Stimulated activated CD4-positive, alpha-beta T cell treated with anti-CD3 and anti-CD28 coated beads, Interleukin-1b, Interleukin-23, amount 100 ng/mL, for 4 hours (primary cell): Measurements from ENCODE around the gene SZT2.
"Not testable (repeated sequence)": the region's sequence is repeated elsewhere in the genome, so short reads cannot be mapped to it uniquely, and the experiment has no call there.

ENCODE experiments used
- DNase-seq, 2 donors: peaks; one replicate each; pipeline ENCODE4 v3.0.0-alpha.2; 2020; ENCODE audit warnings: low read depth in 2 of 2

SZT2 gene

GRCh38 chr1:43454270-43455011 is 64.7 kb downstream of the SZT2 start:
- DNase-seq, result peak; percentile 17 to 24

- DNase-seq, result no peak
Observed at GRCh38 chr1:43455213-43455889, 65.7 kb downstream of the SZT2 start.

- DNase-seq, result not testable (repeated sequence)
Observed at GRCh38 chr1:43458379-43458778, 68.7 kb downstream of the SZT2 start.

- DNase-seq, result no peak
Observed at GRCh38 chr1:43460988-43461693, 71.4 kb downstream of the SZT2 start.

- DNase-seq, result no peak
Observed at GRCh38 chr1:43463479-43463878, 73.8 kb downstream of the SZT2 start.

- DNase-seq, result no peak
Observed at GRCh38 chr1:43464681-43465504, 75.2 kb downstream of the SZT2 start.

GRCh38 chr1:43465505-43466067 is 75.9 kb downstream of the SZT2 start:
- DNase-seq, result no peak

- no peak for DNase-seq
Observed at GRCh38 chr1:43466403-43466802, 76.7 kb downstream of the SZT2 start.

GRCh38 chr1:43468414-43468813 is 78.7 kb downstream of the SZT2 start:
- no peak for DNase-seq

GRCh38 chr1:43469932-43470331 is 80.2 kb downstream of the SZT2 start:
- no peak for DNase-seq

GRCh38 chr1:43472087-43472462 is 82.4 kb downstream of the SZT2 start:
- no peak for DNase-seq

- not testable (repeated sequence) for DNase-seq
Observed at GRCh38 chr1:43472463-43473151, 82.9 kb downstream of the SZT2 start.

GRCh38 chr1:43473463-43473862 is 83.8 kb downstream of the SZT2 start:
- DNase-seq, result no peak

- not testable (repeated sequence) for DNase-seq
Observed at GRCh38 chr1:43475611-43476401, 86.1 kb downstream of the SZT2 start.

GRCh38 chr1:43477716-43478115 is 88.0 kb downstream of the SZT2 start:
- no peak for DNase-seq

- no peak for DNase-seq
Observed at GRCh38 chr1:43479414-43479813, 89.7 kb downstream of the SZT2 start.

- no peak for DNase-seq
Observed at GRCh38 chr1:43481491-43481890, 91.8 kb downstream of the SZT2 start.

GRCh38 chr1:43482215-43482614 is 92.5 kb downstream of the SZT2 start:
- no peak for DNase-seq

- DNase-seq, result no peak
Observed at GRCh38 chr1:43484367-43484766, 94.7 kb downstream of the SZT2 start.

GRCh38 chr1:43488165-43488564 is 98.5 kb downstream of the SZT2 start:
- DNase-seq, result no peak
